K562 (cell line): Measurements from ENCODE around the gene CCDC47. TPM values are rescaled to one million over a fixed set of nuclear protein-coding genes. Genes with fewer than 3 reads are reported as not detected.

ENCODE experiments used
- CHD7 ChIP-seq: fragments of 200-600 bp; sonication (generic); IDR thresholded peaks from one replicate; pipeline ENCODE4 v1.6.1; 2012; ENCODE audit warnings: mild to moderate bottlenecking, low read depth, low read length, inconsistent platforms
- FOSL1 ChIP-seq: fragments of 200-800 bp; sonication (Bioruptor generic); conservative IDR thresholded peaks from 2 replicates; pipeline ENCODE4 v1.6.1; 2016; ENCODE audit warnings: missing genetic modification characterization, missing compliant biosample characterization
- FOXP4 ChIP-seq: sonication (generic); formaldehyde crosslinking; IDR thresholded peaks from 2 replicates; pipeline ENCODE4 v1.8.0; 2022; ENCODE audit warnings: mild to moderate bottlenecking, missing genetic modification reagents, borderline replicate concordance
- RERE ChIP-seq: sonication (generic); formaldehyde crosslinking; IDR thresholded peaks from 2 replicates; pipeline ENCODE4 v1.8.0; 2023; ENCODE audit warnings: missing genetic modification reagents, mild to moderate bottlenecking, borderline replicate concordance
- SIN3A ChIP-seq, 2 experiments: fragments of 150-350 bp in 1 of 2; IDR thresholded peaks; 2 replicates each; pipeline ENCODE4 v1.6.1; 2011 to 2016; ENCODE audit warnings: borderline replicate concordance in 2 of 2, low read depth in 2 of 2, low read length in 2 of 2, mild to moderate bottlenecking in 2 of 2, moderate library complexity in 2 of 2; ENCODE audit not compliant: control insufficient read depth in 1 of 2
- polyA plus RNA-seq, 8 experiments: library from polyadenylated mRNA; depleted of rRNA in 4 of 8; stranded (reverse) in 5 of 8; unstranded in 3 of 8; fragments of >200 nt; fragmentation: Nextera tagmentation in 2 of 8; fragmentation: Illumina TruSeq in 1 of 8; extraction: Ambion mirVana in 2 of 8; extraction: Trizol in 1 of 8; gene quantifications; 2 replicates each; pipeline versions ENCODE4 v1.2.1 to v1.2.3, GENCODE V29; 2011 to 2014; ENCODE audit warnings: inconsistent platforms in 1 of 8, missing spikeins in 1 of 8
- total RNA-seq, 7 experiments: library from RNA; depleted of rRNA in 6 of 7; stranded (reverse); fragments of >200 nt in 6 of 7; fragmentation: Illumina TruSeq in 2 of 7; extraction: Trizol in 2 of 7; gene quantifications; 2 replicates each; pipeline versions ENCODE4 v1.2.1 to v1.2.3, GENCODE V29; 2011 to 2021; ENCODE audit warnings: low replicate concordance in 1 of 7

Gene CCDC47
- total and polyA plus RNA-seq, 9 of the 15 experiments (the other 6 are each of a cell fraction or from before 2014, with no cell fraction given) = 15.5 to 162 (median 122) TPM

- TF ChIP-seq CHD7 = no peak
- 0 out of 2 replicates have a peak, but pooled peaks have one; percentile 59 for TF ChIP-seq FOXP4 (CRISPR knock-in tag)
- peak; percentile 10 to 49; a peak in 2 of 4 replicates for TF ChIP-seq SIN3A (IDR thresholded peaks at IDR 0.05; ENCODE audit: borderline replicate concordance in 2 of 2, control insufficient read depth in 1 of 2, low read depth in 2 of 2, low read length in 2 of 2)
- 0 out of 2 replicates have a peak, but pooled peaks have one; percentile 4 for TF ChIP-seq FOSL1 (tag)
- 0 out of 2 replicates have a peak, but pooled peaks have one; percentile 36 for TF ChIP-seq RERE (CRISPR knock-in tag)
Observed at GRCh38 chr17:63774141-63774968, 958 bp upstream of the CCDC47 start, which contains the start of gene DDX42 (continued).
